Right lobe of liver (tissue), 6 donors: ENCODE data around the gene KCNG3. TPM values are rescaled to one million over a fixed set of nuclear protein-coding genes. Genes with fewer than 3 reads are reported as not detected.

Source experiments
- ATAC-seq, 4 donors: fragments of 200-7000 bp; cut with Tn5 transposase; one replicate each; pipeline ENCODE4 v1.9.1; 2020; ENCODE audit warnings: mild to moderate bottlenecking in 4 of 4, moderate library complexity in 4 of 4
- DNase-seq, 3 donors: peaks; one replicate each; pipeline ENCODE4 v3.0.0-alpha.2; 2020
- H3K27ac ChIP-seq, 3 donors: fragments of 200-600 bp; one replicate each; pipeline ENCODE4 v1.8.0; 2022
- H3K27me3 ChIP-seq, 2 donors: fragments of 200-600 bp; one replicate each; pipeline ENCODE4 v1.8.0; 2022
- H3K36me3 ChIP-seq, 4 donors: fragments of 200-600 bp; sonication (generic) in 1 of 4; one replicate each; pipeline versions ENCODE4 v1.5.1 to v1.8.0; 2017 to 2022; ENCODE audit warnings: control low read depth in 1 of 4
- H3K4me1 ChIP-seq, 4 donors: fragments of 200-600 bp; sonication (generic) in 1 of 4; one replicate each; pipeline versions ENCODE4 v1.5.1 to v1.8.0; 2017 to 2022; ENCODE audit warnings: control low read depth in 1 of 4
- H3K4me3 ChIP-seq, 3 donors: fragments of 200-600 bp; one replicate each; pipeline ENCODE4 v1.8.0; 2022
- H3K9me3 ChIP-seq, 4 donors: fragments of 200-600 bp; sonication (generic) in 1 of 4; one replicate each; pipeline versions ENCODE4 v1.5.1 to v1.8.0; 2017 to 2022; ENCODE audit warnings: control low read depth in 1 of 4
- CTCF ChIP-seq, 4 donors: fragments of 200-600 bp in 3 of 4; fragments of 450-650 bp in 1 of 4; IDR thresholded peaks; one replicate each; pipeline versions ENCODE4 v1.5.1 to v1.8.0; 2016 to 2022; ENCODE audit warnings: antibody characterized with exemption in 4 of 4, mild to moderate bottlenecking in 2 of 4
- POLR2A ChIP-seq: fragments of 450-650 bp; IDR thresholded peaks from one replicate; pipeline ENCODE4 v1.6.1; 2017; ENCODE audit warnings: antibody characterized with exemption, mild to moderate bottlenecking
- WGBS: methylation state at CpG from one replicate; pipeline ENCODE4 v1.1.6; 2018; ENCODE audit warnings: low coverage, low lambda C conversion rate; ENCODE audit not compliant: insufficient coverage; ENCODE audit errors: missing lambda C conversion rate; 5-methylcytosine and 5-hydroxymethylcytosine counted together
- intact Hi-C, 2 donors: fragments of 100-400 bp; cut with DNase I; formaldehyde crosslinking; loops; one replicate each; pipeline versions ENCODE4 v1.11.2 to v1.14.1; 2022
- long read RNA-seq: library from polyadenylated mRNA; unstranded; transcript quantifications from one replicate; pipeline ENCODE4 v2.0.0, GENCODE V29; 2019
- total RNA-seq, 6 experiments: library from RNA; depleted of rRNA in 2 of 6; stranded (reverse); fragments of >200 nt in 2 of 6; fragmentation: NEBNext Ultra II Directional in 3 of 6; extraction: Animal tissue kit (Norgen Biotek cat#: 25700) in 3 of 6; gene quantifications; one replicate each; pipeline versions ENCODE4 v1.1.0 to v1.2.4, GENCODE V29; 2016 to 2023
- donor health status: DM: no; HTN: yes; CAD: no.
- donor health status: DM: no; HTN: no; CAD: no.
- donor health status: DM: no; HTN: no; CAD: no.
- donor health status: DM: no; HTN: yes; CAD: no.
- donor health status: DM: no; HTN: yes; CAD: no.

The KCNG3 gene
- total RNA-seq, result under 1 TPM in 1 of 6 experiments, not detected in 5; 0.06 TPM
- long read RNA-seq, result 0 reads

- Histone ChIP-seq H3K4me3 (peak within 1 kb of the TSS; percentile 50 to 55 (median 54)), H3K27me3 (peaks cover 8 to 11% of the 10 kb centered on the region in 2 donors), H3K27ac (no peak within 1 kb of the TSS), H3K36me3 (no peaks in the 10 kb centered on the region), H3K4me1 (peaks cover 0 to 9% (median 0%) of the 10 kb centered on the region in 4 donors), H3K9me3 (no peaks in the 10 kb centered on the region)
- peak; percentile 78 to 83 (median 81) for ATAC-seq
- peak; percentile 59 to 63 (median 63) for DNase-seq
- TF ChIP-seq POLR2A, result no peak
- TF ChIP-seq CTCF (IDR thresholded peaks at IDR 0.05), result no peak
- intact Hi-C loops, result no loop called here
- WGBS, result no CpG with 5 or more reads among the region's 123 CpGs
These were observed at the start of gene KCNG3 for GRCh38 chr2:42493468-42494354. TSS of gene KCNG3 (minus strand) at chr2:42493982. CDS start at chr2:42493501, 481 bp downstream.

- no peaks in the 10 kb centered on the region for H3K9me3 ChIP-seq
- intact Hi-C loops, result no loop called here
- H3K4me3 ChIP-seq, result no peak overlapping the region
- DNase-seq (no peak), ATAC-seq (no peak)
- TF ChIP-seq POLR2A, result no peak
- no peak for TF ChIP-seq CTCF (IDR thresholded peaks at IDR 0.05)
- H3K27me3 ChIP-seq, result no peaks in the 10 kb centered on the region
- no peaks in the 10 kb centered on the region for H3K4me1 ChIP-seq
- 73% methylated on average over 4 of the region's 4 CpGs for WGBS
- H3K27ac ChIP-seq, result no peak overlapping the region
- H3K36me3 ChIP-seq, result no peaks in the 10 kb centered on the region
These were observed 49.1 kb upstream of the KCNG3 start for GRCh38 chr2:42542871-42543270.

- Histone ChIP-seq H3K4me3 (no peak overlapping the region), H3K27ac (no peak overlapping the region), H3K9me3 (no peaks in the 10 kb centered on the region), H3K4me1 (no peaks in the 10 kb centered on the region), H3K27me3 (no peaks in the 10 kb centered on the region), H3K36me3 (no peaks in the 10 kb centered on the region)
- TF ChIP-seq POLR2A (no peak), CTCF (IDR thresholded peaks at IDR 0.05) (no peak)
- DNase-seq (no peak), ATAC-seq (no peak)
- intact Hi-C loops, result no loop called here
- WGBS, result 78% methylated on average over 3 of the region's 3 CpGs
These were observed 43.7 kb upstream of the KCNG3 start for GRCh38 chr2:42537493-42537892.

- Histone ChIP-seq H3K27me3 (no peaks in the 10 kb centered on the region), H3K4me3 (no peak overlapping the region), H3K27ac (no peak overlapping the region), H3K36me3 (no peaks in the 10 kb centered on the region), H3K4me1 (no peaks in the 10 kb centered on the region), H3K9me3 (no peaks in the 10 kb centered on the region)
- intact Hi-C loops, result no loop called here
- 95% methylated on average over 4 of the region's 4 CpGs for WGBS
- no peak for DNase-seq
- ATAC-seq, result no peak
- no peak for TF ChIP-seq CTCF (IDR thresholded peaks at IDR 0.05)
- no peak for TF ChIP-seq POLR2A
These were observed 38.6 kb upstream of the KCNG3 start for GRCh38 chr2:42532397-42532796.
